AG10803 (cell line): Measurements from ENCODE around the gene YAF2.

ENCODE experiments used
- DNase-seq: peaks from one replicate; pipeline ENCODE4 v3.0.0; 2010; ENCODE audit warnings: low read depth
- H3K4me3 ChIP-seq: 2 replicates; pipeline ENCODE4 v1.5.1; 2011; ENCODE audit warnings: mild to moderate bottlenecking, low read length, control low read depth
- CTCF ChIP-seq: conservative IDR thresholded peaks from 2 replicates; pipeline ENCODE4 v1.5.1; 2011; ENCODE audit warnings: mild to moderate bottlenecking, low read length, control low read depth, inconsistent platforms

The YAF2 gene

GRCh38 chr12:42162965-42163364 is 75.1 kb downstream of the YAF2 start:
- no peak for DNase-seq
- no peak overlapping the region for H3K4me3 ChIP-seq
- no peak for TF ChIP-seq CTCF

GRCh38 chr12:42162193-42162592 is 75.9 kb downstream of the YAF2 start:
- DNase-seq = peak; percentile 33
- no peak for TF ChIP-seq CTCF
- no peak overlapping the region for H3K4me3 ChIP-seq

- no peak overlapping the region for H3K4me3 ChIP-seq
- DNase-seq = no peak
- TF ChIP-seq CTCF = no peak
Measured at GRCh38 chr12:42161529-42161928, 76.5 kb downstream of the YAF2 start.

GRCh38 chr12:42156232-42156631 is 81.8 kb downstream of the YAF2 start:
- no peak overlapping the region for H3K4me3 ChIP-seq
- no peak for DNase-seq
- no peak for TF ChIP-seq CTCF

- DNase-seq = no peak
- no peak overlapping the region for H3K4me3 ChIP-seq
- TF ChIP-seq CTCF = no peak
Measured at GRCh38 chr12:42145552-42146215, 92.4 kb downstream of the YAF2 start.

- no peak for DNase-seq
- no peak for TF ChIP-seq CTCF
- H3K4me3 ChIP-seq = peak overlapping the region; percentile 72
Measured at GRCh38 chr12:42145197-42145549, 92.9 kb downstream of the YAF2 start.

- peak; percentile 94 for DNase-seq
- no peak for TF ChIP-seq CTCF
- peak within 1 kb of the TSS; percentile 72 for H3K4me3 ChIP-seq
Measured at GRCh38 chr12:42144408-42145196, 93.4 kb downstream of the YAF2 start, which contains the start of gene GXYLT1. GXYLT1 (minus strand) TSS chr12:42144874; CDS start chr12:42144646, 228 bp downstream.
